ENCODE measurements around the gene ZNF334. TPM values are rescaled to one million over a fixed set of nuclear protein-coding genes. Genes with fewer than 3 reads are reported as not detected.
A peak's percentile ranks its signal among the peaks of the same experiment; 100 is the strongest.

Gene ZNF334
- total RNA-seq, 2 donors from 2014 or later = 1.3 to 1.6 TPM

DNA sequence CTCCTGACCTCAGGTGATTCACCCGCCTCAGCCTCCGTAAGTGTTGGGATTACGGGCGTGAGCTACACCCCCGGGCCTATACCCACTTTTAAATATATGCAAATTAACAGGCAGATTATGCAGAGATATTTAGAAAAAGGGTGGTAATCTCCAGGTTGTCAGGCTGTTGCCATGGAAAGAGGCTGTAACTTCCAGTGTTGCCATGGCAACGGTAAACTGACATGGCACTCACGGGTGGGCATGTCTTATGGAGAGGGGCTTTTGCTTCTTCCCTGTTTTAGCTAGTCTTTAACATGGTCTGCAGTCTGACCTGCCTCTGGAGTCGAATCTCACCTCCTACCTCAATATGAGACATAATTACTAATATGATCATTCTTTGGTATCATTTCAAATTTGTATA is 44.9 kb downstream of the ZNF334 start:
- TF ChIP-seq, protein P1, sequence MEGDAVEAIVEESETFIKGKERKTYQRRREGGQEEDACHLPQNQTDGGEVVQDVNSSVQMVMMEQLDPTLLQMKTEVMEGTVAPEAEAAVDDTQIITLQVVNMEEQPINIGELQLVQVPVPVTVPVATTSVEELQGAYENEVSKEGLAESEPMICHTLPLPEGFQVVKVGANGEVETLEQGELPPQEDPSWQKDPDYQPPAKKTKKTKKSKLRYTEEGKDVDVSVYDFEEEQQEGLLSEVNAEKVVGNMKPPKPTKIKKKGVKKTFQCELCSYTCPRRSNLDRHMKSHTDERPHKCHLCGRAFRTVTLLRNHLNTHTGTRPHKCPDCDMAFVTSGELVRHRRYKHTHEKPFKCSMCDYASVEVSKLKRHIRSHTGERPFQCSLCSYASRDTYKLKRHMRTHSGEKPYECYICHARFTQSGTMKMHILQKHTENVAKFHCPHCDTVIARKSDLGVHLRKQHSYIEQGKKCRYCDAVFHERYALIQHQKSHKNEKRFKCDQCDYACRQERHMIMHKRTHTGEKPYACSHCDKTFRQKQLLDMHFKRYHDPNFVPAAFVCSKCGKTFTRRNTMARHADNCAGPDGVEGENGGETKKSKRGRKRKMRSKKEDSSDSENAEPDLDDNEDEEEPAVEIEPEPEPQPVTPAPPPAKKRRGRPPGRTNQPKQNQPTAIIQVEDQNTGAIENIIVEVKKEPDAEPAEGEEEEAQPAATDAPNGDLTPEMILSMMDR (IDR thresholded peaks at IDR 0.05) = no peak
- no peak overlapping the region for H3K27ac ChIP-seq
- DNase-seq = no peak
- H3K9ac ChIP-seq (ENCODE audit: low read depth in 2 of 2, low read length in 2 of 2) = no peak overlapping the region
- H3K9me3 ChIP-seq = no peaks in the 10 kb centered on the region
- intact Hi-C loops (cut with DNase I) = no loop called here
- no peak overlapping the region for H3K4me3 ChIP-seq
- H3K36me3 ChIP-seq = no peaks in the 10 kb centered on the region
- H3K4me1 ChIP-seq = no peaks in the 10 kb centered on the region
- no peaks in the 10 kb centered on the region for H3K27me3 ChIP-seq

DNA sequence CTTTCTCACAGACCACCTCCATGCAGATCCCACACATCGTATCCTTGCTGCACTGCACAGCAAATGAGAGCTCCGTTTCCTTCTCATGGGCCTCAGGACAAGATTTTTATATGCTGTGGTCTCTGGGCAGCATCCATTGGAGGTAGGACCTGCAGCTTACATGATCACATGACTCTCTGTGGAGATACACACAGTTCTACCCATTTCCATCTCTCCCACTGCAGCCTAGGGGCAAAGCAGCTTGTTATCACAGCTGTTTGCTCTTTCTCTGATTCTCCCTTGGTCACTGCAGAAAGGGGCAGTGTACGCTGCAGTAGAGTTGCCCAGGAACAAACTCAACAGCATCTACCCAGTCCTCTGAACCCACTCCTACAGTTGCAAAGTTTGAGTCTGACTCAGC is 48.9 kb downstream of the ZNF334 start:
- Histone ChIP-seq H3K9ac (ENCODE audit: low read depth in 2 of 2, low read length in 2 of 2) (no peak overlapping the region), H3K4me3 (no peak overlapping the region), H3K9me3 (no peaks in the 10 kb centered on the region), H3K27ac (no peak overlapping the region), H3K36me3 (no peaks in the 10 kb centered on the region), H3K27me3 (no peaks in the 10 kb centered on the region), H3K4me1 (no peaks in the 10 kb centered on the region)
- no peak for DNase-seq
- TF ChIP-seq, protein P1 (IDR thresholded peaks at IDR 0.05) = no peak
- intact Hi-C loops (cut with DNase I) = no loop called here

DNA sequence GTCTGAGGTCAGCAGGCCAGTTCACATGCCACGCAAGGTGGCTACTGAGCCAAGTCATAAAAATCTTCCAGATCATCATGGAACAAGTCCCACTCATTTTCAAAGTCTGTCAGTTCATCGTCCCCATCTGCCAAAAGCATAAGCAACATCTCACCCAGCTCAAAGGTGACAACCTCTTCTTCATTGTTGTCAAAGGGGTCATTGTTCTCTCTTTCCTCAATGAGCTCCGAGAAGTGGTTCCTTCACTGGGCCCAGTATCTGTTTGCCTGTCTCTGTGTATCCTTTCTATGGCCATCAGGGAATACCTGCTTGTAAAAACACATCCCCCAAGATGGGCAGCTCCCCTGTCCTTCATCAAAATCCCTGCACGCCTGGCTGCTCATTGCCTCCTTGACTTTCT is 49.5 kb downstream of the ZNF334 start:
- intact Hi-C loops (cut with DNase I) = no loop called here
- TF ChIP-seq, protein P1 (IDR thresholded peaks at IDR 0.05) = no peak
- H3K36me3 ChIP-seq = no peaks in the 10 kb centered on the region
- no peak for DNase-seq
- H3K27ac ChIP-seq = no peak overlapping the region
- no peaks in the 10 kb centered on the region for H3K4me1 ChIP-seq
- H3K4me3 ChIP-seq = no peak overlapping the region
- H3K9me3 ChIP-seq = no peaks in the 10 kb centered on the region
- H3K27me3 ChIP-seq = peaks cover 3% of the 10 kb centered on the region
- no peak overlapping the region for H3K9ac ChIP-seq (ENCODE audit: low read depth in 2 of 2, low read length in 2 of 2)

GRCh38 chr20:46461808-46462207 is 51.6 kb downstream of the ZNF334 start:
- H3K36me3 ChIP-seq = no peaks in the 10 kb centered on the region
- no peak for DNase-seq
- H3K4me3 ChIP-seq = no peak overlapping the region
- intact Hi-C loops (cut with DNase I) = no loop called here
- no peak overlapping the region for H3K9ac ChIP-seq (ENCODE audit: low read depth in 2 of 2, low read length in 2 of 2)
- no peak overlapping the region for H3K27ac ChIP-seq
- H3K4me1 ChIP-seq = no peaks in the 10 kb centered on the region
- TF ChIP-seq, protein P1 (IDR thresholded peaks at IDR 0.05) = no peak
- peaks cover 3% of the 10 kb centered on the region for H3K27me3 ChIP-seq
- no peaks in the 10 kb centered on the region for H3K9me3 ChIP-seq

DNA sequence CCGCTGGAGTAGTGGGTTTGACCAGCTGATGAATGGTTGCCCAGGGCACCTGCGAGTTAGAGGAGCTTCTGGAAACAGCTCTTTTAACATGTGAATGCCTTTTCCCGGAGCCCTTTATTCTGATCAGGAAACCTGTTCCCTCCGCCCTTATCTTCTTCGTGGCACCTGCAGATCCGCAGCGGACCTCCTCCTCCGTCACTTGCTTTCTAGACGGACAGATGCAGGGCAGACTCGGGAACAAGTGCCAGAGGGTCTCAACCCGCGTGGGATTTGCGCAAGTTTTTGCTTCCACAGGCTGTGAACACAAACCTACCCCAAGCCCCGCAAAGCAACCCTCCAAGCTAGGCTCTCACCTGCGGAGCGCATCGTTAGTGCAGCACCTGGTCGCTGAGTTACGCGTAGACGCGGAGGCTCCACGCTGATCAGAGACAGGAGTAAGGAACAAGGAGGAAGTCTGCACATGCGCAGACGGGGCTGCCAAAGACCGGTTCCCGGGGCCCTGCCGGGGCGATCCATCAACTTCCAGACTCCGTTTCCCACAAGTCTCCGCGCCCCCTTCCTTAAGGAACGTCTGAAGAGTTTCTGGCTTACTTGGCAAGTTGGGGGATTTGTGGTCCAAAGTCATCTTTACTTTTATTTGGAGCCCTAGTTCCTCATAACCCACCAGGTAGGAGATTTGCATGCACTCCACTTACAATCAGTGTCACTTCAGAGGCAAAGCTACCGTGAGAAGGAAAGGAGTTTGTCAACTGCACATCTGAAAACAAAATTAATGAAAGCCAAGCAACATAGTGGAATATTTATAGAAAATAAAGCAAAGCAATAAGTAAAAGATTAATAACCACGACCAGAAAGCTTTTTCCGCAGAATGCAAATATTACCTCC is 54.3 kb downstream of the ZNF334 start:
- Histone ChIP-seq H3K4me3 (peak overlapping the region; percentile 28), H3K9me3 (no peaks in the 10 kb centered on the region), H3K27me3 (peaks cover 3% of the 10 kb centered on the region), H3K4me1 (no peaks in the 10 kb centered on the region), H3K27ac (no peak overlapping the region), H3K9ac (ENCODE audit: low read depth in 2 of 2, low read length in 2 of 2) (peak overlapping the region in 1 of 2 donors; percentile 43), H3K36me3 (no peaks in the 10 kb centered on the region)
- TF ChIP-seq, protein P1 (IDR thresholded peaks at IDR 0.05) = no peak
- intact Hi-C loops (cut with DNase I) = no loop called here
- DNase-seq = peak; percentile 71
